ENCODE data around the gene EIF4ENIF1. TPM values are rescaled to one million over a fixed set of nuclear protein-coding genes. Genes with fewer than 3 reads are reported as not detected.
"Not testable (repeated sequence)": the region's sequence is repeated elsewhere in the genome, so short reads cannot be mapped to it uniquely, and the experiment has no call there.

Gene EIF4ENIF1
- total RNA-seq, 4 donors from 2014 or later, result 14.7 to 20.8 (median 16.9) TPM

- intact Hi-C loops (cut with DNase I; ENCODE audit: low total_unique reads), result no loop called here
- peak in 1 of 2 donors; percentile 87 for DNase-seq (ENCODE audit: low spot score in 2 of 2)
- 0 to 1% methylated on average over 12 to 27 of the region's 61 CpGs for WGBS, 2 donors
- H3K4me3 ChIP-seq (ENCODE audit: low read depth, poor library complexity, severe bottlenecking), result peak overlapping the region; percentile 86
- no peak for TF ChIP-seq CTCF (IDR thresholded peaks at IDR 0.05)
- no peak for TF ChIP-seq POLR2A (IDR thresholded peaks at IDR 0.05)
These were observed 539 bp downstream of the EIF4ENIF1 start for GRCh38 chr22:31488988-31489617.

GRCh38 chr22:31488346-31488883 lies 1.2 kb downstream of the EIF4ENIF1 start:
- 75 to 79% methylated on average over 6 of the region's 6 CpGs for WGBS, 2 donors
- no peak for TF ChIP-seq POLR2A (IDR thresholded peaks at IDR 0.05)
- no peak for TF ChIP-seq CTCF (IDR thresholded peaks at IDR 0.05)
- DNase-seq (ENCODE audit: low spot score in 2 of 2), result no peak
- peak overlapping the region; percentile 86 for H3K4me3 ChIP-seq (ENCODE audit: low read depth, poor library complexity, severe bottlenecking)
- intact Hi-C loops (cut with DNase I; ENCODE audit: low total_unique reads), result no loop called here

GRCh38 chr22:31486951-31487350 lies 2.7 kb downstream of the EIF4ENIF1 start:
- no peak for DNase-seq (ENCODE audit: low spot score in 2 of 2)
- TF ChIP-seq CTCF (IDR thresholded peaks at IDR 0.05) (no peak), POLR2A (IDR thresholded peaks at IDR 0.05) (no peak)
- H3K4me3 ChIP-seq (ENCODE audit: low read depth, poor library complexity, severe bottlenecking), result no peak overlapping the region
- WGBS, 2 donors, result 98 to 100% methylated on average over 2 of the region's 2 CpGs
- intact Hi-C loops (cut with DNase I; ENCODE audit: low total_unique reads), result no loop called here

GRCh38 chr22:31486369-31486768 lies 3.3 kb downstream of the EIF4ENIF1 start:
- 93 to 94% methylated on average over 11 of the region's 11 CpGs for WGBS, 2 donors
- DNase-seq (ENCODE audit: low spot score in 2 of 2); H3K4me3 ChIP-seq (ENCODE audit: low read depth, poor library complexity, severe bottlenecking); intact Hi-C loops (cut with DNase I; ENCODE audit: low total_unique reads): not testable (repeated sequence)

- 90 to 91% methylated on average over 8 of the region's 8 CpGs for WGBS, 2 donors
- intact Hi-C loops (cut with DNase I; ENCODE audit: low total_unique reads), result not testable (repeated sequence)
These were observed 7.2 kb downstream of the EIF4ENIF1 start for GRCh38 chr22:31482470-31482869.

GRCh38 chr22:31481129-31481528 lies 8.5 kb downstream of the EIF4ENIF1 start:
- intact Hi-C loops (cut with DNase I; ENCODE audit: low total_unique reads), result no loop called here
- DNase-seq (ENCODE audit: low spot score in 2 of 2), result no peak
- H3K4me3 ChIP-seq (ENCODE audit: low read depth, poor library complexity, severe bottlenecking), result no peak overlapping the region
- WGBS, 2 donors, result 93 to 97% methylated on average over 3 of the region's 3 CpGs
- TF ChIP-seq POLR2A (IDR thresholded peaks at IDR 0.05) (no peak), CTCF (IDR thresholded peaks at IDR 0.05) (no peak)

More at GRCh38 chr22:31482470-31482869, 7.2 kb downstream of the EIF4ENIF1 start:
- H3K4me3 ChIP-seq (ENCODE audit: low read depth, poor library complexity, severe bottlenecking); DNase-seq (ENCODE audit: low spot score in 2 of 2): not testable (repeated sequence)

GRCh38 chr22:31477329-31477728 lies 12.3 kb downstream of the EIF4ENIF1 start:
- DNase-seq (ENCODE audit: low spot score in 2 of 2), result no peak
- H3K4me3 ChIP-seq (ENCODE audit: low read depth, poor library complexity, severe bottlenecking), result no peak overlapping the region
- TF ChIP-seq POLR2A (IDR thresholded peaks at IDR 0.05) (no peak), CTCF (IDR thresholded peaks at IDR 0.05) (no peak)
- 91% methylated on average over 4 of the region's 4 CpGs for WGBS, 2 donors
- intact Hi-C loops (cut with DNase I; ENCODE audit: low total_unique reads), result no loop called here
